Spleen (tissue), 7 donors: ENCODE data around the gene ABAT.

ENCODE experiments used
- CTCF ChIP-seq, 11 experiments: fragments of 200-600 bp in 7 of 11; fragments of 450-650 bp in 4 of 11; sonication (generic) in 4 of 11; IDR thresholded peaks in 8 of 11; conservative IDR thresholded peaks in 3 of 11; 1 replicate in 7 of 11; 2 replicates in 4 of 11; pipeline versions ENCODE4 v1.4.0 to v1.8.0; 2016 to 2021; ENCODE audit warnings: antibody characterized with exemption in 11 of 11, inconsistent platforms in 4 of 11, mild to moderate bottlenecking in 1 of 11
- POLR2A ChIP-seq, 3 donors: fragments of 450-650 bp; IDR thresholded peaks; one replicate each; pipeline ENCODE4 v1.5.1; 2017; ENCODE audit warnings: antibody characterized with exemption in 3 of 3, mild to moderate bottlenecking in 1 of 3
- donor health status: DM: no; HTN: no; CAD: no; lungs with moderate emphysema.
- donor health status: DM: no; HTN: no; CAD: no.
- donor health status: DM: no; HTN: no; CAD: no.

DNA sequence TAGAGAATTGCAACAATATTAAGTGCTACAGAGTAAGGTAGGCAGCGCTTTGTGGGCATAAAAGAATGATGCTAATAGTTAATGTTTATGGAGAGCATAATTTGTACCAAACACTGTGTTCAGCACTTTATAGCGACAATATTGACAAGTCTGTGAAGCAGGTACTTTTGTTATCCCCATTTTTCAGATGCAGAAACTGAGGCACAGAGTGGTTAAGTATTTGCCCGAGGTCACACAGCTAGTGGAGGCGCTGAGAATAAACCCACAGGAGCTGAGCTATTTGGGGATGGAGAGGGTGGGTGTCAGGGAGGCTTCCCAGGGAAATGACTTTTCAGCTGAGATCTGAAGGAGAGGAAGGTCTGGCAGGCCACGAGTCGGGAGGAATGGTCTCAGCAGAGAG lies 83.6 kb downstream of the ABAT start:
- TF ChIP-seq CTCF (IDR thresholded peaks at IDR 0.05 in 8 of 11, conservative IDR thresholded peaks at IDR 0.05 in 3 of 11) (no peak), POLR2A (IDR thresholded peaks at IDR 0.05) (no peak)
